ENCODE data around the gene PCDH7.

GRCh38 chr4:30716681-30717207, 3.4 kb upstream of the PCDH7 start:
- TF ChIP-seq CTCF (IDR thresholded peaks at IDR 0.05; ENCODE audit: low read length) (no peak), EZH2 (IDR thresholded peaks at IDR 0.05; ENCODE audit: borderline replicate concordance, low read length) (no peak)

All from OCI-LY1 (cell line).